GF-D8 (cell line): ENCODE measurements around the gene DBX2.
"Not testable (repeated sequence)": the region's sequence is repeated elsewhere in the genome, so short reads cannot be mapped to it uniquely, and the experiment has no call there.

ENCODE experiments used
- DNase-seq: peaks from one replicate; lab custom pipeline; 2025; lab: John Stamatoyannopoulos, UW

Gene DBX2

DNA sequence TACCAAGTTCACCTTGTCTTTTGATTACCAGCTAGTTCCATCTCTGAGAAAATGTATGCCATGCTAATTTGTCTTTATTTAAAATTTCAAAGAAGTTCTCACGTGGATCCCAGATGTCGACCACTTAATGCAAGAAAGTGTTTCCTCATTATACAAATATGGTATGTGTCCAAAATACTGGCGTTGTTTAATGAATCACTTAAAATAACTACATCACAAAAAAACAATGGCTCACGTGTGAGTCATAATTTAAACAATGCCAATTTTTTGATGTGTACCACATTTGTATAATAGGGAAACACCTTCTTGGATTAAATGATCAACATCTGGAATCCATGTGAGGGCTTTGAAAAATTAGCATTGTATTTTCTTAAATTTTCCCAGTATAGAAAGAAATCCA lies 40.8 kb downstream of the DBX2 start:
- no peak for DNase-seq

GRCh38 chr12:45008211-45008610 lies 42.7 kb downstream of the DBX2 start:
- no peak for DNase-seq

GRCh38 chr12:44999355-44999754 lies 51.5 kb downstream of the DBX2 start:
- DNase-seq, result no peak

DNA sequence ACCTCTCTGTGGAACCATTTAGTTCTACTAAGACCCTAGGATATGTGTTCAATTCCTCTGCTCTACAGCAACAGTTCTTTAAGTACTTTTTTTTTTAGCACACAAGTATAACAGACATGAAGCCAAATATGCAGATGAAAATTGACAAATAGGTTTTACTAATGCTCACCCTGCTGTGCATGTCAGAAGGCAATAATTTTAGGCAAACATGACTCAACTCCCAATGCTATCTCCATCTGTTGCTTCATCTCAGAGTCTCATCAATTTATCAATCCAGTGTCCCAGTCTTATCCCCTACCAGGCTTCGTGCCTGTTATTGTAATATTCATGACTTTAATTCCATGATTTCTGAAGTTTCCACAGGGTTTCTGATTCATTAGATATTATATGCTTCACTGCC lies 57.7 kb downstream of the DBX2 start:
- no peak for DNase-seq

DNA sequence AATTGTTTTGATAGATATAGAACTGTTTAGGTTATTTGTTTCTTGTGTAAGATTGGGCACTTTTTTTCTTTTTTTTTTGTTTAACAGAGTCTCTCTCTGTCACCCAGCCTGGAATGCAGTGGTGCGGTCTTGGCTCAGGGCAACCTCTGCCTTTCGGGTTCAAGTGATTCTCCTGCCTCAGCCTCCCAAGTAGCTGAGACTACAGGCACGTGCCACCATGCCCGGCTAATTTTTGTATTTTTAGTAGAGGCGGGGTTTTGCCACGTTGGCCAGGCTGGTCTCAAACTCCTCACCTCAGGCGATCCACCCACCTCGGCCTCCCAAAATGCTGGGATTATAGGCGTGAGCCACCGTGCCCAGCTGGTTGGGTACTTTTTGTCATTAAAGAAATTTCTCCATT lies 66.0 kb downstream of the DBX2 start:
- not testable (repeated sequence) for DNase-seq

GRCh38 chr12:44979918-44980317 lies 71.0 kb downstream of the DBX2 start:
- no peak for DNase-seq

GRCh38 chr12:44976246-44976645 lies 74.7 kb downstream of the DBX2 start:
- no peak for DNase-seq

DNA sequence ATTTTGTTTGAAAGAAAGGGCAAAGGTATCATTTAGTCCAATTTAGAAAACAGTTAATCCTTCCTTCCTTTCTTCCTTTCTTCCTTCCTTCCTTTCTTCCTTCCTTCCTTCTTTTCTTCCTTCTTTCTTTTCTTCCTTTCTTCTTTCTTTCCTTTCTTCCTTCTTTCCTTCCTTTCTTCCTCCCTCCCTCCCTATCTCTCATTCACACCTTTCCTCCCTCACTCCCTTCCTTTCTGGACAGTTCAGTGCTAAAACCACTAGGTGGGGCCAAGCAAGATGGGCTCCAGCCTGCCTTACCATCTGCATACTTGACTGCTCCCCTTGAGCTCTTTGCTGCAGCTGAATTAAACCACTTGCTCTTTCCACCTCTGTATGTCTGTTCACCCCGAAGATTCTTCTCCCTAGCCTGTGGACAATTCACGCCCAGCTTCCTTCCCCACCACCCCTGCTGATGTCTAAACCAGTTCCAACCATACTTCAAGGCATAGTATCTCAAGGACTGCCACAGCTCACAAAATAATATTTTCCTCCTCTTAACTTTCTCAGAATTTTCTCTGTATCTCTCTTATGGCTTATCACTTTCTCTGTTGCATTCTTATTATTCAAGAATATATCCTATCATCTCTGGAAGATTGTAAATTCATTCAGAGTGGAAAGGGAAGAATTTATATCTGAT lies 78.0 kb downstream of the DBX2 start:
- DNase-seq, result no peak

GRCh38 chr12:44968965-44969364 lies 81.9 kb downstream of the DBX2 start:
- DNase-seq, result no peak
